HG02588 (cell line): ENCODE data around the gene DNAJA2.
"Not testable (repeated sequence)": the region's sequence is repeated elsewhere in the genome, so short reads cannot be mapped to it uniquely, and the experiment has no call there.

Source experiments
- ATAC-seq: cut with Tn5 transposase; IDR thresholded peaks from one replicate; pipeline ENCODE4 v1.9.1; 2021; ENCODE audit warnings: mild to moderate bottlenecking, moderate library complexity; ENCODE audit not compliant: unreplicated experiment

DNAJA2 gene

GRCh38 chr16:46973207-46973995 is at the start of gene DNAJA2:
Gene DNAJA2, minus strand, starts transcription at chr16:46973674. Its CDS starts 102 bp downstream, at chr16:46973572.
- ATAC-seq = peak; percentile 82

- ATAC-seq = no peak
Observed at GRCh38 chr16:47019568-47019967, 46.1 kb upstream of the DNAJA2 start.

- peak; percentile 99 for ATAC-seq
Observed at GRCh38 chr16:47018223-47018891, 44.9 kb upstream of the DNAJA2 start.

- no peak for ATAC-seq
Observed at GRCh38 chr16:47017636-47018035, 44.2 kb upstream of the DNAJA2 start.

- ATAC-seq = peak; percentile 44
Observed at GRCh38 chr16:47016700-47017133, 43.2 kb upstream of the DNAJA2 start.

- no peak for ATAC-seq
Observed at GRCh38 chr16:47013910-47014309, 40.4 kb upstream of the DNAJA2 start.

DNA sequence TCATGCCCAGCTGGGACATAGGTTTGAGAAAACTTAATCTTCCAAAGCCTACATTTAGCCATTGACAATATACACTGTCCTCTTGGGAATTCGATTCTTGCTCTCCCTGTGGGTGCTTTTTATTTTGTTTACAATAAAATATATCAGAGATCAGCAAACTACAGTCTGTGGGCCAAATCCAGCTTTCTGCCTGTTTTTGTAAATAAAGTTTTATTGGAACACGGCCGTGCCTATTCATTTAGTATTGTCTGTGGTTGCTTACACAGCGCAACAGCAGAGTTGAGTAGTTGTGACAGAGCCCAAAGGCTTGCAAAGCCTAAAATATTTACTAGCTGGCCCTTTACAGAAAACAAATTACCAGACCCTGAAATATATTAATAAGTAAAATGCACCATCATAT is 39.7 kb upstream of the DNAJA2 start:
- ATAC-seq = no peak

DNA sequence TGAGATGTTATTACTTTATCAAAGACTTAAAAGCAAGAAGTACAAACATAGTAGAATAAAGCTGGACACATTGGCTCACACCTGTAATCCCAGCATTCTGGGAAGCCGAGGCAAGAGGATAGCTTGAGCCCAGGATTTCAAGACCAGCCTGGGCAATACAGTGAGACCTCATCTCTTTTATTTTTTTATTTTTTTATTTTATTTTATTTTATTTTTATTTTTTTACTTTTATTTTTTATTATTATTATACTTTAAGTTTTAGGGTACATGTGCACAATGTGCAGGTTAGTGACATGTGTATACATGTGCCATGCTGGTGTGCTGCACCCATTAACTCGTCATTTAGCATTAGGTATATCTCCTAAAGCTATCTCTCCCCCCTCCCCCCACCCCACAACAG is 37.3 kb upstream of the DNAJA2 start:
- not testable (repeated sequence) for ATAC-seq

GRCh38 chr16:47008612-47009011 is 35.1 kb upstream of the DNAJA2 start:
- ATAC-seq = no peak

- no peak for ATAC-seq
Observed at GRCh38 chr16:47008174-47008573, 34.7 kb upstream of the DNAJA2 start.

DNA sequence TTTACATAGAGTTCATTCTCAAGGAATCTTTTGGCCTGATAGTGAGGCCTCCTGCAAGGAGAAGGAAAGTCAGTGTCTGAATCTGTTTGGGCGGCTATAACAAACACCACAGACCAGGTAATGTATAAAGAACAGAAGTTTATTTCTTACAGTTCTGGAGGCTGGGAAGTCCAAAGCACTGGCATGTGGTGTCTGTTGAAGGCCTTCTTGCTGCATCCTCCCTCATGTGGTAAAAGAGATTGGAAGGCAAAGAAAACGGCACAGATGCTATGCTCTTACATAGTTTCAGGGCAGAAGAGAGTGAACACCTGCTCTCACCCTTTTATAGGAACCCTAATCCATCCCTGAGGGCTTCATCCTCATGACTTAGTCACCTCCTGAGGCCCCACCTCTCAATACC is 31.2 kb upstream of the DNAJA2 start:
- no peak for ATAC-seq

GRCh38 chr16:47000066-47000465 is 26.6 kb upstream of the DNAJA2 start:
- ATAC-seq = not testable (repeated sequence)

DNA sequence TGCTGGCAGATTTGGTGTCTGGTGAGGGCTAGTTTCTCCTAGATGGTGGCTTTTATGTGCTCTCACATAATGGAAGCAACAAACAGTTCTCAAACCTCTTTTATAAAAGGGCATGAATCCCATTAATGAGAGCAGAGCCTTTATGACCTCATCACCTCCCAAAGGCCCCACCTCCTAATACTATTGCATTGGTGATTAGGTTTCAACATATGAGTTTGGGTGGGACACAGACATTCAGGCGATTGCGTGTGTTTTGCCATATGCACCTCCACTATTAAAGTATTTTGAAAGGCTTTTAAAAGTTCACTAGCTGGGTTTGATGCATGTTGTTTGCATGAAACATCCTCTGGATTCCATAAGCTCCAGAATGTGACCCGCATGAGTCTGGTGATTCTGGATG is 24.4 kb upstream of the DNAJA2 start:
- no peak for ATAC-seq

GRCh38 chr16:46996952-46997458 is 23.5 kb upstream of the DNAJA2 start:
- no peak for ATAC-seq

DNA sequence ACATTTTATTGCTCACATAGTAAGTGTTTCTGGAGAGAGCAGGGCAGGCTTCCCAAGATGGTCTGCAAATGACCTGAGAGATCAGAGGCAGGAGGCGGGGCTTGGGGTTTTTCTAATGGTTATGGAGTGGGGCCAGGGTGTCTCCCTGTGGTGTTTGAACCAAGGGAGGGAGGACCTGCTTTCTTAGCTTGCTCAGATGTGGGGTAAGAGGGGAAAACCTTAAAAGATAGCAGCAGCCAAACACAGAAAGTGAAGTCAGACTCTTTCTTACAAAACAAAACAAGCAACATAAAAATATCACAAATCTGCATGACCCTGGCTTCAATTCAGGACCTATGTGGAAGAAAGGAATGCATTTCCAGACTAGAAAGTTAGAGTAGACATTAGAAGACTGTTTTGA is 22.9 kb upstream of the DNAJA2 start:
- no peak for ATAC-seq

GRCh38 chr16:46991729-46992704 is 18.5 kb upstream of the DNAJA2 start:
- no peak for ATAC-seq

DNA sequence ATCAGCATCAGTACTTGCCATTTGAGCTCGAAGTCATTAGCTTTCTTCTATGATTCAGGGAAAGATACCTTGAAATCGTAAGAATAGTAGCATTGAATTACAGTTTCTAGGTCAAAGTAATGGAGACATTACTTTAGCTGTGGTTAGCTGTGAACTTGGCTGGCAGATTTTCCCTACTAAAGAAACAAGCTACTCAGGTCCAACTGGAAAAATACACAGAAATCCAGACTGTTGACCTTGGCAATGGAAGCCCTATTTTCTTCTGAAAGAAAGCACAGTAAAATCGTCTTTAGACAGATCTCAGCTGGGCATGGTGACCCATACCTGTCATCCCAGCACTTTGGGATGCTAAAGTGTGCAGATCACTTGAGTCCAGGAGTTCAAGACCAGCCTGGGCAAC is 13.4 kb upstream of the DNAJA2 start:
- ATAC-seq = no peak

DNA sequence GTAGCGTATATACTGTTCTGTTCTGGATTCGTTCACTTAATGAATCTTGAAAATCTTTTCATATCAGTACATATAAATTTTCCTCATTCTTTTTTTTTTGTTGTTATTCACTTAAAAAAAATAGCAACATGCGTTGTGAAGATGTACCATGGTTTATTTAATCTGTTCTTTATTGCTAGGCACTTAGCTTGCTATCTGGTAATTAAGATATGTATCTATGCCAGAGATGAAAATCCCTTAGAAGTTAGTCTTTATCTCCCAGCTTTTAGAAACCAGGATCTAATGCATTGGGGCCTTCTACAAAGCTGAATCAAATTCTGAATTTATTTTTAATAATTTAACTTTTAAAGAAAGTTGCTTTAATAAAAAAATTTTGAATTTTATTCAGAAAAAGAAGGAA is 13.0 kb upstream of the DNAJA2 start:
- ATAC-seq = no peak

DNA sequence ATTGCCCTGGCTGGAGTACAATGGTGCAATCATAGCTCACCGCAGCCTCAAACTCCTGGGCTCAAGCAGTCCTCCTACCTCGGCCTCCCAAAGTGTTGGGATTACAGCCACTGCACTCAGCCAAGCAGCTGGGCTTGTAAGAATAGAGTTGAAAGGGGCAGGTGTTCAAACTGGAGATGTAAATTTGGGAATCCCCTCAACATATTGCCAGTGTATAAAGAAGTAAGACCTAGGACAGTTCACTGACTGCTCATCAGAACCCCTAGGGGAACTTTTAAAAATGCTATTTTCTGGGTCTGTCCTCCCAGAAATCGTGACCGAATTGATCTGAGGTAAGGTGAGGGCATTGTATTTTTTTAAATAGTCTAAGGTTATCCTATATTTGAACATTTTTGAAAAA is 8.9 kb upstream of the DNAJA2 start:
- peak; percentile 74 for ATAC-seq

GRCh38 chr16:46980926-46981325 is 7.5 kb upstream of the DNAJA2 start:
- no peak for ATAC-seq

- no peak for ATAC-seq
Observed at GRCh38 chr16:46976550-46976949, 3.1 kb upstream of the DNAJA2 start.
